PC-3 (cell line): ENCODE measurements around the gene SPDEF. TPM values are rescaled to one million over a fixed set of nuclear protein-coding genes. Genes with fewer than 3 reads are reported as not detected.

ENCODE experiments used
- ATAC-seq: fragments of 200-7000 bp; cut with Tn5 transposase; 2 replicates; pipeline ENCODE4 v1.9.1; 2020; ENCODE audit warnings: mild to moderate bottlenecking, moderate library complexity
- BruUV-seq: library from RNA; stranded (reverse); fragments of 400-500 nt; replicated peaks from 2 replicates; lab custom pipeline; 2021; lab: Mats Ljungman, UMichigan
- CTCF ChIA-PET: fragments of 300-600 bp; sonication (Branson Sonifier 250); formaldehyde crosslinking; loops from one replicate; lab custom pipeline; 2022; ENCODE audit warnings: antibody characterized with exemption; lab: Charles Lee
- POLR2A ChIA-PET: fragments of 300-600 bp; sonication (Branson Sonifier 250); formaldehyde crosslinking; loops from one replicate; lab custom pipeline; 2022; ENCODE audit warnings: antibody characterized with exemption; ENCODE audit not compliant: unreplicated experiment; lab: Charles Lee
- DNase-seq: peaks from one replicate; pipeline ENCODE4 v3.0.0-alpha.2; 2015
- H2AFZ ChIP-seq: fragments of 300-600 bp; sonication (generic); 2 replicates; pipeline ENCODE4 v1.6.0; 2016; ENCODE audit warnings: antibody characterized with exemption, low read length
- H3F3A ChIP-seq: fragments of 300-600 bp; sonication (generic); one replicate; pipeline ENCODE4 v1.6.0; 2017; ENCODE audit warnings: antibody characterized with exemption, low read length, control low read depth, mild to moderate bottlenecking; ENCODE audit not compliant: unreplicated experiment
- H3K27ac ChIP-seq: fragments of 300-600 bp; sonication (generic); 2 replicates; pipeline ENCODE4 v1.5.1; 2016; ENCODE audit warnings: mild to moderate bottlenecking, low read length
- H3K27me3 ChIP-seq: fragments of 300-600 bp; sonication (generic); 2 replicates; pipeline ENCODE4 v1.6.1; 2016; ENCODE audit warnings: low read length, mixed read lengths
- H3K36me3 ChIP-seq: fragments of 300-600 bp; sonication (generic); 2 replicates; pipeline ENCODE4 v1.6.1; 2016; ENCODE audit warnings: low read depth, mixed run types, low read length, mixed read lengths
- H3K4me1 ChIP-seq: fragments of 300-600 bp; sonication (generic); 2 replicates; pipeline ENCODE4 v1.5.1; 2016; ENCODE audit warnings: low read length; ENCODE audit not compliant: insufficient read depth
- H3K4me2 ChIP-seq: fragments of 300-600 bp; sonication (generic); 2 replicates; pipeline ENCODE4 v1.6.0; 2016; ENCODE audit warnings: low read length
- H3K4me3 ChIP-seq: fragments of 300-600 bp; sonication (generic); 2 replicates; pipeline ENCODE4 v1.5.1; 2016; ENCODE audit warnings: mild to moderate bottlenecking, low read length, mixed read lengths
- H3K79me2 ChIP-seq: fragments of 300-600 bp; sonication (generic); 2 replicates; pipeline ENCODE4 v1.6.1; 2017; ENCODE audit warnings: low read length, mixed read lengths
- H3K9ac ChIP-seq: fragments of 300-600 bp; sonication (generic); 2 replicates; pipeline ENCODE4 v1.6.0; 2016; ENCODE audit warnings: mild to moderate bottlenecking, low read length
- H3K9me2 ChIP-seq: fragments of 300-600 bp; sonication (generic); replicated peaks from 2 replicates; pipeline ENCODE4 v1.6.1; 2016; ENCODE audit warnings: mixed run types, low read length, mixed read lengths
- H3K9me3 ChIP-seq: fragments of 300-600 bp; sonication (generic); 2 replicates; pipeline ENCODE4 v1.6.1; 2016; ENCODE audit warnings: low read length, mixed read lengths
- H4K20me1 ChIP-seq: fragments of 300-600 bp; sonication (generic); 2 replicates; pipeline ENCODE4 v1.6.1; 2016; ENCODE audit warnings: low read length, mixed read lengths
- CTCF ChIP-seq: fragments of 300-600 bp; sonication (generic); conservative IDR thresholded peaks from 2 replicates; pipeline ENCODE4 v1.5.1; 2017; ENCODE audit warnings: antibody characterized with exemption, low read depth, mild to moderate bottlenecking, low read length
- EZH2 ChIP-seq: fragments of 300-600 bp; sonication (generic); IDR thresholded peaks from one replicate; pipeline ENCODE4 v1.6.1; 2017; ENCODE audit warnings: antibody characterized with exemption, mild to moderate bottlenecking, low read length; ENCODE audit not compliant: unreplicated experiment
- EZH2phosphoT487 ChIP-seq: fragments of 300-600 bp; sonication (generic); IDR thresholded peaks from 2 replicates; pipeline ENCODE4 v1.6.1; 2018; ENCODE audit warnings: mild to moderate bottlenecking, antibody characterized with exemption, low read length, borderline replicate concordance
- intact Hi-C: fragments of 100-400 bp; cut with micrococcal nuclease; formaldehyde crosslinking; loops from 2 replicates; pipeline ENCODE4 v1.9.0; 2023
- total RNA-seq: library from RNA; depleted of rRNA; stranded (reverse); fragments of >200 nt; gene quantifications from 2 replicates; pipeline ENCODE4 v1.2.3, GENCODE V29; 2014

Gene SPDEF
- total RNA-seq, 1 experiment from 2014 or later, result 190 TPM

- Histone ChIP-seq H3K4me2 (peak overlapping the region; percentile 85), H3K9me2 (no peaks in the 10 kb centered on the region), H3K27ac (peak overlapping the region; percentile 65), H3K4me3 (peak overlapping the region; percentile 73), H3K4me1 (peaks cover 43% of the 10 kb centered on the region), H3K9ac (peak overlapping the region; percentile 65), H2AFZ (peak overlapping the region; percentile 17), H3K36me3 (peaks cover 7% of the 10 kb centered on the region), H3F3A (no peaks in the 10 kb centered on the region), H3K79me2 (peaks cover 62% of the 10 kb centered on the region), H3K27me3 (no peaks in the 10 kb centered on the region), H3K9me3 (no peaks in the 10 kb centered on the region), H4K20me1 (no peaks in the 10 kb centered on the region)
- CTCF ChIA-PET, result interaction anchor here (0.6 kb wide), 1 partner anchor 393 kb away, joined by 3 read pairs; no protein-coding TSS in a partner anchor
- DNase-seq (peak; percentile 80), ATAC-seq (peak; percentile 58)
- POLR2A ChIA-PET, result interaction anchor here (0.6 kb wide), 2 partner anchors 57 to 256 kb away, joined by 3 to 5 read pairs; no protein-coding TSS in a partner anchor
- BruUV-seq, result no TSS peak
- intact Hi-C loops, result loop anchor here (2.0 kb wide), 2 partner anchors 28 to 54 kb away; no protein-coding TSS in a partner anchor
- no peak for TF ChIP-seq EZH2
- TF ChIP-seq EZH2phosphoT487, result no peak
- TF ChIP-seq CTCF, result no peak
Measured at GRCh38 chr6:34554291-34555006, 1.7 kb downstream of the SPDEF start.

GRCh38 chr6:34553750-34554149, 2.4 kb downstream of the SPDEF start:
- Histone ChIP-seq H3K79me2 (peaks cover 63% of the 10 kb centered on the region), H3F3A (no peaks in the 10 kb centered on the region), H4K20me1 (no peaks in the 10 kb centered on the region), H3K4me1 (peaks cover 45% of the 10 kb centered on the region), H3K27me3 (no peaks in the 10 kb centered on the region), H3K9me2 (no peaks in the 10 kb centered on the region), H3K9ac (peak overlapping the region; percentile 65), H3K9me3 (no peaks in the 10 kb centered on the region), H2AFZ (no peak overlapping the region), H3K4me3 (peak overlapping the region; percentile 73), H3K27ac (peak overlapping the region; percentile 65), H3K36me3 (peaks cover 7% of the 10 kb centered on the region), H3K4me2 (peak overlapping the region; percentile 85)
- POLR2A ChIA-PET, result no interaction called here
- ATAC-seq, result peak; percentile 11
- TF ChIP-seq EZH2phosphoT487, result no peak
- no peak for TF ChIP-seq EZH2
- TF ChIP-seq CTCF, result no peak
- intact Hi-C loops, result loop anchor here (2.0 kb wide), 2 partner anchors 27 to 55 kb away; no protein-coding TSS in a partner anchor
- no TSS peak for BruUV-seq
- CTCF ChIA-PET, result no interaction called here
- DNase-seq, result peak; percentile 26

GRCh38 chr6:34553146-34553545, 3.0 kb downstream of the SPDEF start:
- CTCF ChIA-PET, result no interaction called here
- BruUV-seq, result no TSS peak
- peak; percentile 51 for DNase-seq
- POLR2A ChIA-PET, result no interaction called here
- Histone ChIP-seq H3K9me2 (no peaks in the 10 kb centered on the region), H3K4me2 (peak overlapping the region; percentile 85), H3K9me3 (no peaks in the 10 kb centered on the region), H3K9ac (no peak overlapping the region; the same call in 1 of the 2 replicates), H3F3A (no peaks in the 10 kb centered on the region), H2AFZ (no peak overlapping the region), H3K4me3 (peak overlapping the region; percentile 73; the same call in 1 of the 2 replicates), H3K4me1 (peaks cover 52% of the 10 kb centered on the region), H4K20me1 (no peaks in the 10 kb centered on the region), H3K27ac (peak overlapping the region; percentile 42; the same call in 1 of the 2 replicates), H3K79me2 (peaks cover 63% of the 10 kb centered on the region), H3K36me3 (peaks cover 7% of the 10 kb centered on the region), H3K27me3 (no peaks in the 10 kb centered on the region)
- no peak for TF ChIP-seq EZH2
- TF ChIP-seq CTCF, result no peak
- TF ChIP-seq EZH2phosphoT487, result no peak
- no peak for ATAC-seq
- intact Hi-C loops, result no loop called here
